SK-N-SH (cell line): ENCODE results near the gene TULP1. TPM values are rescaled to one million over a fixed set of nuclear protein-coding genes. Genes with fewer than 3 reads are reported as not detected.

Source experiments
- CTCF ChIA-PET: fragments of 300-600, 350-600 bp; formaldehyde crosslinking; extraction: SDS; loops from one replicate; lab custom pipeline; 2021; lab: Yijun Ruan, JAX
- POLR2A ChIA-PET: fragments of 350-600 bp; sonication (Branson Sonifier 250); formaldehyde crosslinking; extraction: SDS; loops from one replicate; lab custom pipeline; 2020; ENCODE audit warnings: antibody characterized with exemption, inconsistent platforms; lab: Yijun Ruan, JAX
- DNase-seq: peaks from one replicate; pipeline ENCODE4 v3.0.0; 2012
- H2AFZ ChIP-seq: fragments of 200-600 bp; sonication (generic); 2 replicates; pipeline ENCODE4 v1.8.1; 2016; ENCODE audit warnings: antibody characterized with exemption, mild to moderate bottlenecking, low read depth
- H3F3A ChIP-seq: fragments of 200-600 bp; sonication (generic); replicated peaks from 2 replicates; pipeline ENCODE3; 2016; ENCODE audit warnings: antibody characterized with exemption, mild to moderate bottlenecking; ENCODE audit not compliant: insufficient read depth
- H3K27ac ChIP-seq, 2 experiments: fragments of 200-500 bp in 1 of 2; fragments of 200-600 bp in 1 of 2; sonication (Bioruptor generic) in 1 of 2; sonication (generic), shearing (Covaris generic) in 1 of 2; 2 replicates each; pipeline versions ENCODE4 v1.5.1 to v1.6.1; 2014 to 2016; ENCODE audit warnings: low read depth in 2 of 2, inconsistent platforms in 1 of 2, low read length in 1 of 2, mild to moderate bottlenecking in 1 of 2, mixed read lengths in 1 of 2
- H3K27me3 ChIP-seq: fragments of 200-600 bp; sonication (generic), shearing (Covaris generic); 2 replicates; pipeline ENCODE4 v1.6.1; 2016; ENCODE audit warnings: mixed run types; ENCODE audit not compliant: insufficient read depth
- H3K36me3 ChIP-seq, 2 experiments: fragments of 200-500 bp in 1 of 2; fragments of 200-600 bp in 1 of 2; sonication (Bioruptor generic) in 1 of 2; sonication (generic) in 1 of 2; replicated peaks in 1 of 2; 2 replicates each; pipeline versions ENCODE3 to v1.5.1; 2014 to 2016; ENCODE audit warnings: low read length in 1 of 2, mild to moderate bottlenecking in 1 of 2; ENCODE audit not compliant: insufficient read depth in 2 of 2, control insufficient read depth in 1 of 2
- H3K4me1 ChIP-seq, 2 experiments: fragments of 200-500 bp in 1 of 2; fragments of 200-600 bp in 1 of 2; sonication (Bioruptor generic) in 1 of 2; sonication (generic), shearing (Covaris generic) in 1 of 2; 2 replicates each; pipeline versions ENCODE4 v1.5.1 to v1.6.1; 2014 to 2016; ENCODE audit warnings: low read depth in 1 of 2, low read length in 1 of 2, mixed run types in 1 of 2; ENCODE audit not compliant: insufficient read depth in 2 of 2, control insufficient read depth in 1 of 2
- H3K4me2 ChIP-seq: fragments of 200-600 bp; sonication (generic), shearing (Covaris generic); 2 replicates; pipeline ENCODE4 v1.6.1; 2017; ENCODE audit warnings: mixed run types
- H3K4me3 ChIP-seq, 2 experiments: fragments of 200-500 bp in 1 of 2; fragments of 200-600 bp in 1 of 2; sonication (Bioruptor generic) in 1 of 2; sonication (generic), shearing (Covaris generic) in 1 of 2; 2 replicates each; pipeline versions ENCODE4 v1.5.1 to v1.8.1; 2014 to 2016; ENCODE audit warnings: low read depth in 2 of 2, inconsistent platforms in 1 of 2, low read length in 1 of 2, mild to moderate bottlenecking in 1 of 2, mixed read lengths in 1 of 2, moderate library complexity in 1 of 2
- H3K79me2 ChIP-seq: fragments of 200-600 bp; sonication (generic); 2 replicates; pipeline ENCODE4 v1.8.1; 2017; ENCODE audit warnings: mild to moderate bottlenecking; ENCODE audit not compliant: insufficient read depth
- H3K9ac ChIP-seq: fragments of 200-600 bp; sonication (generic); 2 replicates; pipeline ENCODE4 v1.6.1; 2017; ENCODE audit warnings: mixed run types
- H3K9me2 ChIP-seq: fragments of 200-600 bp; sonication (generic); 2 replicates; pipeline ENCODE4 v1.6.1; 2017; ENCODE audit warnings: mixed run types
- H3K9me3 ChIP-seq: fragments of 200-600 bp; sonication (generic); 2 replicates; pipeline ENCODE4 v1.6.1; 2017; ENCODE audit warnings: mixed run types, mild to moderate bottlenecking, moderate library complexity
- H4K20me1 ChIP-seq: fragments of 200-600 bp; sonication (generic); 2 replicates; pipeline ENCODE4 v1.6.1; 2017; ENCODE audit warnings: mild to moderate bottlenecking, mixed run types; ENCODE audit not compliant: insufficient read depth
- CTCF ChIP-seq: fragments of 200-600 bp; sonication (generic); IDR thresholded peaks from 2 replicates; pipeline ENCODE4 v1.6.1; 2017; ENCODE audit warnings: antibody characterized with exemption, mild to moderate bottlenecking, moderate library complexity
- FOSL2 ChIP-seq: IDR thresholded peaks from 2 replicates; pipeline ENCODE4 v1.4.0; 2012; ENCODE audit warnings: low read depth, mild to moderate bottlenecking, moderate library complexity, borderline replicate concordance
- JUND ChIP-seq: IDR thresholded peaks from 2 replicates; pipeline ENCODE4 v1.4.0; 2012
- SMC3 ChIP-seq: IDR thresholded peaks from 2 replicates; pipeline ENCODE4 v1.6.1; 2012; ENCODE audit warnings: low read depth, low read length, improper control_type of control experiment
- USF1 ChIP-seq: IDR thresholded peaks from 2 replicates; pipeline ENCODE4 v1.4.0; 2012; ENCODE audit warnings: low read depth, borderline replicate concordance
- USF2 ChIP-seq: fragments of 150-350 bp; IDR thresholded peaks from 2 replicates; pipeline ENCODE4 v1.6.1; 2017; ENCODE audit warnings: antibody characterized with exemption, low read length, low read depth, borderline replicate concordance
- WGBS: methylation state at CpG from one replicate; pipeline ENCODE4 v1.1.6; 2017; ENCODE audit warnings: low lambda C conversion rate; 5-methylcytosine and 5-hydroxymethylcytosine counted together
- polyA plus RNA-seq, 3 experiments: library from polyadenylated mRNA; depleted of rRNA; stranded (reverse); fragments of >200 nt; gene quantifications; 2 replicates each; pipeline ENCODE4 v1.2.3, GENCODE V29; 2012

Gene TULP1
- polyA plus RNA-seq, 1 of the 3 experiments (the other 2 are of a cell fraction), result not detected

- DNase-seq, result no peak
- H3K4me1 ChIP-seq, result peaks cover 4 to 21% of the 10 kb centered on the region in 2 experiments; a peak in 1 of 4 replicates
- ChIA-PET POLR2A (no interaction called here), CTCF (interaction anchor here (1.0 kb wide), 1 partner anchor 236 kb away, joined by 3 read pairs; no protein-coding TSS in a partner anchor)
- peaks cover 3% of the 10 kb centered on the region; the same call in 1 of the 2 replicates for H3K79me2 ChIP-seq
- no peaks in the 10 kb centered on the region for H3K9me3 ChIP-seq
- no peaks in the 10 kb centered on the region for H3K9me2 ChIP-seq
- H3K4me3 ChIP-seq, result no peak overlapping the region
- H3K9ac ChIP-seq, result no peak overlapping the region
- peak; percentile 34; the same call in 1 of the 2 replicates for TF ChIP-seq USF1
- TF ChIP-seq CTCF, result no peak
- H2AFZ ChIP-seq, result no peak overlapping the region
- H3K27ac ChIP-seq, result no peak overlapping the region
- no peaks in the 10 kb centered on the region for H3K36me3 ChIP-seq
- H3K4me2 ChIP-seq, result no peak overlapping the region
- no peaks in the 10 kb centered on the region for H4K20me1 ChIP-seq
- H3F3A ChIP-seq, result no peaks in the 10 kb centered on the region
- 61% methylated on average over 6 of the region's 6 CpGs for WGBS
- H3K27me3 ChIP-seq, result no peaks in the 10 kb centered on the region
Observed at GRCh38 chr6:35500782-35501181, 11.9 kb downstream of the TULP1 start.

- peaks cover 15% of the 10 kb centered on the region; the same call in 1 of the 2 replicates for H3K79me2 ChIP-seq
- 89% methylated on average over 4 of the region's 4 CpGs for WGBS
- no peaks in the 10 kb centered on the region; the same call in 1 of the 2 replicates for H4K20me1 ChIP-seq
- ChIA-PET CTCF (interaction anchor here (0.8 kb wide), 1 partner anchor 32 kb away, joined by 3 read pairs; no protein-coding TSS in a partner anchor), POLR2A (no interaction called here)
- H3K27me3 ChIP-seq, result no peaks in the 10 kb centered on the region
- no peak overlapping the region for H3K4me3 ChIP-seq
- H3K9me3 ChIP-seq, result no peaks in the 10 kb centered on the region
- H3K27ac ChIP-seq, result no peak overlapping the region
- H3K9me2 ChIP-seq, result no peaks in the 10 kb centered on the region
- no peak for DNase-seq
- TF ChIP-seq FOSL2 (no peak), JUND (no peak), USF1 (no peak), USF2 (no peak), SMC3 (no peak)
- no peaks in the 10 kb centered on the region for H3K36me3 ChIP-seq
- H3K9ac ChIP-seq, result no peak overlapping the region
- H3F3A ChIP-seq, result no peaks in the 10 kb centered on the region
- peaks cover 4 to 31% of the 10 kb centered on the region in 2 experiments; a peak in 1 of 4 replicates for H3K4me1 ChIP-seq
- H2AFZ ChIP-seq, result no peak overlapping the region
- no peak overlapping the region for H3K4me2 ChIP-seq
Observed at GRCh38 chr6:35499372-35499771, 13.3 kb downstream of the TULP1 start.
